Ishikawa (cell line): ENCODE measurements around the gene MGP.

ENCODE experiments used
- CEBPB ChIP-seq: IDR thresholded peaks from 2 replicates; pipeline ENCODE4 v1.6.1; 2012
- EP300 ChIP-seq: IDR thresholded peaks from 2 replicates; pipeline ENCODE4 v1.6.1; 2012; ENCODE audit warnings: borderline replicate concordance
- MAX ChIP-seq: IDR thresholded peaks from 2 replicates; pipeline ENCODE4 v1.6.1; 2012
- NFIC ChIP-seq: IDR thresholded peaks from 2 replicates; pipeline ENCODE4 v1.6.1; 2012
- RAD21 ChIP-seq: IDR thresholded peaks from 2 replicates; pipeline ENCODE4 v1.6.1; 2012; ENCODE audit warnings: low read depth
- TAF1 ChIP-seq: IDR thresholded peaks from 2 replicates; pipeline ENCODE4 v1.6.1; 2012; ENCODE audit warnings: low read depth, mild to moderate bottlenecking
- TEAD4 ChIP-seq: IDR thresholded peaks from 2 replicates; pipeline ENCODE4 v1.6.1; 2012
- TF ChIP-seq, protein P1 (sequence below): IDR thresholded peaks from 2 replicates; pipeline ENCODE4 v1.6.1; 2012

GRCh38 chr12:14934511-14934910 is 48.9 kb upstream of the MGP start:
- TF ChIP-seq RAD21: no peak
- TF ChIP-seq MAX: no peak
- TF ChIP-seq, protein P1, sequence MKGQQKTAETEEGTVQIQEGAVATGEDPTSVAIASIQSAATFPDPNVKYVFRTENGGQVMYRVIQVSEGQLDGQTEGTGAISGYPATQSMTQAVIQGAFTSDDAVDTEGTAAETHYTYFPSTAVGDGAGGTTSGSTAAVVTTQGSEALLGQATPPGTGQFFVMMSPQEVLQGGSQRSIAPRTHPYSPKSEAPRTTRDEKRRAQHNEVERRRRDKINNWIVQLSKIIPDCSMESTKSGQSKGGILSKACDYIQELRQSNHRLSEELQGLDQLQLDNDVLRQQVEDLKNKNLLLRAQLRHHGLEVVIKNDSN: no peak
- TF ChIP-seq EP300: no peak
- TF ChIP-seq TAF1: no peak
- TF ChIP-seq TEAD4: no peak
- TF ChIP-seq NFIC: no peak
- no peak for TF ChIP-seq CEBPB
